Mammary epithelial cell (primary cell): ENCODE results near the gene CCDC93.

ENCODE experiments used
- CTCF ChIP-seq, 2 donors: IDR thresholded peaks in 1 of 2; conservative IDR thresholded peaks in 1 of 2; 2 replicates each; pipeline ENCODE4 v1.5.1; 2011 to 2012; ENCODE audit warnings: inconsistent platforms in 2 of 2, low read length in 2 of 2, mild to moderate bottlenecking in 2 of 2, control low read depth in 1 of 2, low read depth in 1 of 2; ENCODE audit not compliant: insufficient read depth in 1 of 2; ENCODE audit errors: extremely low read depth in 1 of 2
- EZH2 ChIP-seq: IDR thresholded peaks from 2 replicates; pipeline ENCODE4 v1.6.1; 2012; ENCODE audit warnings: low read length, inconsistent platforms, borderline replicate concordance

- no peak for TF ChIP-seq CTCF (conservative IDR thresholded peaks at IDR 0.05 in 1 of 2, IDR thresholded peaks at IDR 0.05 in 1 of 2; ENCODE audit: extremely low read depth in 1 of 2, insufficient read depth in 1 of 2, low read depth in 1 of 2, low read length in 2 of 2)
- TF ChIP-seq EZH2 = no peak
These were observed 7.0 kb downstream of the CCDC93 start for GRCh38 chr2:118006861-118007260.
